HUDEP-2 (cell line): ENCODE data around the gene CDKN2D.

Experiments
- DNase-seq, 76 experiments: peaks; one replicate each; lab custom pipeline; 2025; ENCODE audit not compliant: unreplicated experiment in 76 of 76; lab: John Stamatoyannopoulos, UW

The CDKN2D gene

GRCh38 chr19:10568826-10569651, at the start of gene CDKN2D:
CDKN2D (minus strand) TSS chr19:10568979; CDS start chr19:10568653, 326 bp downstream.
- peak; percentile 91 to 100 (median 100) for DNase-seq

- DNase-seq: peak in 17 of 76 experiments; percentile 44 to 97 (median 72)
Measured at GRCh38 chr19:10617409-10618121, 48.8 kb upstream of the CDKN2D start.

- no peak for DNase-seq
Measured at GRCh38 chr19:10615429-10616023, 46.7 kb upstream of the CDKN2D start.

GRCh38 chr19:10612499-10613119, 43.8 kb upstream of the CDKN2D start:
- peak in 75 of 76 experiments; percentile 43 to 98 (median 84) for DNase-seq

- peak in 1 of 76 experiments; percentile 52 for DNase-seq
Measured at GRCh38 chr19:10611907-10612306, 43.1 kb upstream of the CDKN2D start.

- DNase-seq: peak in 8 of 76 experiments; percentile 17 to 55 (median 37)
Measured at GRCh38 chr19:10604460-10604980, 35.7 kb upstream of the CDKN2D start.

- DNase-seq: peak in 6 of 76 experiments; percentile 16 to 53 (median 34)
Measured at GRCh38 chr19:10603873-10604459, 35.2 kb upstream of the CDKN2D start.

- peak in 43 of 76 experiments; percentile 20 to 72 (median 46) for DNase-seq
Measured at GRCh38 chr19:10603084-10603872, 34.5 kb upstream of the CDKN2D start.

GRCh38 chr19:10602330-10603083, 33.7 kb upstream of the CDKN2D start:
- peak in 74 of 76 experiments; percentile 46 to 96 (median 85) for DNase-seq

GRCh38 chr19:10601999-10602329, 33.2 kb upstream of the CDKN2D start:
- peak in 1 of 76 experiments; percentile 42 for DNase-seq

- no peak for DNase-seq
Measured at GRCh38 chr19:10600149-10600548, 31.4 kb upstream of the CDKN2D start.

GRCh38 chr19:10593820-10594637, 25.2 kb upstream of the CDKN2D start:
- DNase-seq: no peak

GRCh38 chr19:10593148-10593547, 24.4 kb upstream of the CDKN2D start:
- no peak for DNase-seq

GRCh38 chr19:10587839-10588150, 19.0 kb upstream of the CDKN2D start:
- DNase-seq: no peak

- DNase-seq: no peak
Measured at GRCh38 chr19:10587022-10587838, 18.5 kb upstream of the CDKN2D start, which contains the start of gene AP1M2. AP1M2 (minus strand) TSS chr19:10587312; CDS start chr19:10587231, 81 bp downstream.

GRCh38 chr19:10586396-10586795, 17.6 kb upstream of the CDKN2D start:
- DNase-seq: no peak
